H1 (cell line): ENCODE measurements around the gene APOBEC3F. TPM values are rescaled to one million over a fixed set of nuclear protein-coding genes. Genes with fewer than 3 reads are reported as not detected.
A peak's percentile ranks its signal among the peaks of the same experiment; 100 is the strongest.

Source experiments
- CTCF ChIA-PET: fragments of 300-600 bp; sonication (Branson Sonifier 250); formaldehyde crosslinking; loops from one replicate; lab custom pipeline; 2021; ENCODE audit not compliant: partially characterized antibody; lab: Charles Lee
- POLR2A ChIA-PET: fragments of 300-600 bp; sonication (Branson Sonifier 250); formaldehyde crosslinking; loops from one replicate; lab custom pipeline; 2021; ENCODE audit warnings: inconsistent platforms; ENCODE audit not compliant: partially characterized antibody; lab: Charles Lee
- DNase-seq, 2 experiments: peaks; one replicate each; pipeline versions ENCODE4 v3.0.0 to v3.0.0-alpha.2; 2010 to 2022; ENCODE audit warnings: low spot score in 2 of 2, low read depth in 1 of 2, mixed read lengths in 1 of 2
- FAIRE-seq: peaks from 2 replicates; lab custom pipeline; 2011; peaks lifted over from hg19 to GRCh38; lab: Jason Lieb, UNC
- H2AFZ ChIP-seq: 2 replicates; pipeline ENCODE4 v1.8.1; 2012; ENCODE audit warnings: low read length, inconsistent platforms
- H2AK5ac ChIP-seq: 2 replicates; pipeline ENCODE4 v1.6.1; 2013; ENCODE audit warnings: low read depth, low read length
- H2BK120ac ChIP-seq: replicated peaks from 2 replicates; pipeline ENCODE3; 2013; ENCODE audit warnings: low read depth, low read length, inconsistent platforms
- H2BK12ac ChIP-seq: 2 replicates; pipeline ENCODE4 v1.6.1; 2013; ENCODE audit warnings: low read depth, low read length
- H2BK15ac ChIP-seq: 2 replicates; pipeline ENCODE4 v1.6.1; 2013; ENCODE audit warnings: low read length
- H2BK20ac ChIP-seq: 2 replicates; pipeline ENCODE4 v1.6.1; 2013; ENCODE audit warnings: low read length
- H2BK5ac ChIP-seq: 2 replicates; pipeline ENCODE4 v1.6.1; 2013; ENCODE audit warnings: low read depth, low read length
- H3K14ac ChIP-seq: 2 replicates; pipeline ENCODE4 v1.6.1; 2013; ENCODE audit warnings: inconsistent platforms; ENCODE audit not compliant: insufficient read length
- H3K18ac ChIP-seq: 2 replicates; pipeline ENCODE4 v1.6.1; 2013; ENCODE audit warnings: low read length; ENCODE audit errors: extremely low read depth
- H3K23ac ChIP-seq: 2 replicates; pipeline ENCODE4 v1.6.1; 2013; ENCODE audit warnings: inconsistent platforms; ENCODE audit not compliant: insufficient read length
- H3K23me2 ChIP-seq: 2 replicates; pipeline ENCODE4 v1.6.1; 2013; ENCODE audit warnings: low read depth, low read length
- H3K27ac ChIP-seq: 2 replicates; pipeline ENCODE4 v1.6.1; 2011; ENCODE audit warnings: low read depth, low read length, inconsistent platforms
- H3K27me3 ChIP-seq, 4 experiments: replicated peaks in 1 of 4; 1 replicate in 1 of 4; 2 replicates in 3 of 4; pipeline versions ENCODE4 v1.6.1 to v1.8.1; 2011 to 2013; ENCODE audit warnings: low read length in 3 of 4, mild to moderate bottlenecking in 3 of 4, inconsistent platforms in 2 of 4, mixed read lengths in 2 of 4, moderate library complexity in 1 of 4; ENCODE audit not compliant: control insufficient read depth in 3 of 4, insufficient read depth in 3 of 4; ENCODE audit errors: extremely low read depth in 1 of 4
- H3K36me3 ChIP-seq, 4 experiments: 2 replicates each; pipeline versions ENCODE4 v1.6.1 to v1.8.1; 2011 to 2013; ENCODE audit warnings: mild to moderate bottlenecking in 4 of 4, low read length in 3 of 4, moderate library complexity in 2 of 4, control low read depth in 1 of 4, inconsistent platforms in 1 of 4; ENCODE audit not compliant: insufficient read depth in 4 of 4, control insufficient read depth in 2 of 4
- H3K4ac ChIP-seq: replicated peaks from 2 replicates; pipeline ENCODE3; 2013; ENCODE audit warnings: low read length, low read depth, mixed read lengths, inconsistent platforms; ENCODE audit not compliant: insufficient read length
- H3K4me1 ChIP-seq, 4 experiments: replicated peaks in 1 of 4; 1 replicate in 1 of 4; 2 replicates in 3 of 4; pipeline versions ENCODE4 v1.6.1 to v1.8.1; 2011 to 2013; ENCODE audit warnings: low read length in 3 of 4, inconsistent platforms in 2 of 4, mixed read lengths in 1 of 4; ENCODE audit not compliant: insufficient read depth in 4 of 4, control insufficient read depth in 3 of 4
- H3K4me2 ChIP-seq, 2 experiments: 2 replicates each; pipeline versions ENCODE4 v1.6.1 to v1.8.1; 2011 to 2013; ENCODE audit warnings: low read depth in 2 of 2, low read length in 2 of 2, control low read depth in 1 of 2, inconsistent platforms in 1 of 2, mild to moderate bottlenecking in 1 of 2; ENCODE audit not compliant: insufficient read depth in 1 of 2
- H3K4me3 ChIP-seq, 4 experiments: fragments of 200-600, 300-600 bp in 1 of 4; sonication (generic), shearing (Covaris generic), sonication (Bioruptor Twin) in 1 of 4; 2 replicates each; pipeline versions ENCODE4 v1.5.1 to v1.8.1; 2011 to 2016; ENCODE audit warnings: low read length in 4 of 4, low read depth in 3 of 4, control low read depth in 2 of 4, inconsistent platforms in 2 of 4, mild to moderate bottlenecking in 2 of 4, mixed read lengths in 1 of 4, moderate library complexity in 1 of 4; ENCODE audit not compliant: insufficient read depth in 2 of 4; ENCODE audit errors: extremely low read depth in 1 of 4
- H3K56ac ChIP-seq: replicated peaks from 2 replicates; pipeline ENCODE3; 2013; ENCODE audit warnings: low read depth, mild to moderate bottlenecking, mixed read lengths, low read length, inconsistent platforms; ENCODE audit not compliant: insufficient read length
- H3K79me1 ChIP-seq: 2 replicates; pipeline ENCODE4 v1.6.1; 2013; ENCODE audit warnings: low read depth, low read length, control low read depth
- H3K79me2 ChIP-seq, 2 experiments: 2 replicates each; pipeline versions ENCODE4 v1.6.1 to v1.8.1; 2012 to 2013; ENCODE audit warnings: low read length in 2 of 2, mild to moderate bottlenecking in 2 of 2, inconsistent platforms in 1 of 2; ENCODE audit not compliant: insufficient read depth in 2 of 2, control insufficient read depth in 1 of 2
- H3K9ac ChIP-seq, 4 experiments: replicated peaks in 1 of 4; 1 replicate in 1 of 4; 2 replicates in 3 of 4; pipeline versions ENCODE4 v1.6.1 to v1.8.1; 2011 to 2013; ENCODE audit warnings: low read depth in 3 of 4, low read length in 3 of 4, control low read depth in 2 of 4, mild to moderate bottlenecking in 2 of 4, moderate library complexity in 2 of 4, inconsistent platforms in 1 of 4; ENCODE audit errors: extremely low read depth in 1 of 4
- H3K9me3 ChIP-seq, 2 experiments: 2 replicates each; pipeline versions ENCODE4 v1.6.1 to v1.8.1; 2012 to 2013; ENCODE audit warnings: mild to moderate bottlenecking in 2 of 2, moderate library complexity in 2 of 2, control low read depth in 1 of 2, inconsistent platforms in 1 of 2, low read depth in 1 of 2, low read length in 1 of 2, mixed read lengths in 1 of 2; ENCODE audit not compliant: insufficient read depth in 2 of 2
- H4K20me1 ChIP-seq, 2 experiments: replicated peaks in 1 of 2; 2 replicates each; pipeline versions ENCODE3 to v1.8.1; 2011 to 2013; ENCODE audit warnings: inconsistent platforms in 2 of 2, low read length in 2 of 2, mild to moderate bottlenecking in 1 of 2; ENCODE audit not compliant: insufficient read depth in 2 of 2, control insufficient read depth in 1 of 2
- H4K5ac ChIP-seq: 2 replicates; pipeline ENCODE4 v1.6.1; 2013; ENCODE audit warnings: low read length, low read depth, mixed read lengths, inconsistent platforms; ENCODE audit not compliant: insufficient read length
- H4K8ac ChIP-seq: 2 replicates; pipeline ENCODE4 v1.8.0; 2013; ENCODE audit warnings: mild to moderate bottlenecking, moderate library complexity, low read length, inconsistent platforms; ENCODE audit not compliant: insufficient read depth; ENCODE audit errors: extremely low read depth
- H4K91ac ChIP-seq: replicated peaks from 2 replicates; pipeline ENCODE3; 2013; ENCODE audit warnings: low read length, mixed read lengths, inconsistent platforms; ENCODE audit not compliant: insufficient read length
- CTCF ChIP-seq, 3 experiments: IDR thresholded peaks; 1 replicate in 2 of 3; 2 replicates in 1 of 3; pipeline versions ENCODE4 v1.5.1 to v1.6.1; 2011; ENCODE audit warnings: low read length in 3 of 3, mild to moderate bottlenecking in 3 of 3, inconsistent platforms in 2 of 3, low read depth in 1 of 3, moderate library complexity in 1 of 3; ENCODE audit not compliant: insufficient read depth in 1 of 3; ENCODE audit errors: control extremely low read depth in 1 of 3
- SP1 ChIP-seq: IDR thresholded peaks from 2 replicates; pipeline ENCODE4 v1.6.1; 2011; ENCODE audit warnings: low read depth, low read length
- WGBS, 2 experiments: shearing (Covaris generic) in 1 of 2; methylation state at CpG; one replicate each; pipeline versions ENCODE4 v1.1.6 to v1.1.7; 2013 to 2015; ENCODE audit warnings: low lambda C conversion rate in 2 of 2, mixed read lengths in 2 of 2, inconsistent platforms in 1 of 2, low coverage in 1 of 2, missing lambda C conversion rate in 1 of 2; ENCODE audit not compliant: insufficient replicate concordance in 2 of 2, insufficient coverage in 1 of 2, insufficient read length in 1 of 2; ENCODE audit errors: extremely low coverage in 1 of 2, missing lambda C conversion rate in 1 of 2; 5-methylcytosine and 5-hydroxymethylcytosine counted together
- polyA plus RNA-seq, 7 experiments: library from polyadenylated mRNA; depleted of rRNA in 3 of 7; stranded (reverse) in 5 of 7; unstranded in 2 of 7; fragments of >200 nt in 5 of 7; fragments of 200-250 nt in 2 of 7; gene quantifications; 1 replicate in 5 of 7; 2 replicates in 1 of 7; 4 replicates in 1 of 7; pipeline versions ENCODE4 v1.2.1 to v1.2.3, GENCODE V29; 2011 to 2013; ENCODE audit warnings: missing spikeins in 2 of 7, mixed read lengths in 2 of 7
- total RNA-seq: library from RNA; stranded (reverse); fragmentation: NEBNext Ultra II Directional; extraction: Animal tissue kit (Norgen Biotek cat#: 25700); gene quantifications from 2 replicates; pipeline ENCODE4 v1.2.1, GENCODE V29; 2021

Gene APOBEC3F
- total and polyA plus RNA-seq, 2 of the 8 experiments (the other 6 are each of a cell fraction or from before 2014, with no cell fraction given) = 4.0 to 7.3 TPM

- FAIRE-seq (no peak), DNase-seq (no peak)
- Histone ChIP-seq H4K20me1 (no peaks in the 10 kb centered on the region), H3K4me3 (no peak overlapping the region), H3K9ac (no peak overlapping the region), H2BK12ac (no peak overlapping the region), H2BK120ac (no peak overlapping the region), H3K18ac (no peak overlapping the region), H2BK15ac (no peak overlapping the region), H2BK20ac (no peak overlapping the region), H3K36me3 (no peaks in the 10 kb centered on the region), H4K91ac (no peak overlapping the region), H4K8ac (no peak overlapping the region; the same call in 1 of the 2 replicates), H3K4ac (no peak overlapping the region), H3K23ac (no peak overlapping the region), H3K23me2 (no peaks in the 10 kb centered on the region), H3K4me1 (peaks cover 0 to 3% (median 0%) of the 10 kb centered on the region in 4 experiments; a peak in 2 of 7 replicates), H3K14ac (no peak overlapping the region), H3K27ac (no peak overlapping the region), H4K5ac (no peak overlapping the region), H2BK5ac (no peak overlapping the region), H3K56ac (no peak overlapping the region), H3K79me1 (no peaks in the 10 kb centered on the region), H2AK5ac (no peak overlapping the region), H3K4me2 (no peak overlapping the region), H2AFZ (no peak overlapping the region), H3K79me2 (no peaks in the 10 kb centered on the region), H3K9me3 (no peaks in the 10 kb centered on the region), H3K27me3 (no peaks in the 10 kb centered on the region)
- WGBS, 2 experiments = 91% methylated on average over 12 of the region's 13 CpGs; no CpG with 5 or more reads in 1 of the 2 experiments
- ChIA-PET POLR2A (interaction anchor here (0.7 kb wide), 1 partner anchor 15 kb away, joined by 3 read pairs; no protein-coding TSS in a partner anchor), CTCF (interaction anchor here (0.7 to 2.4 kb wide), 8 partner anchors 10 to 88 kb away, joined by 3 to 9 read pairs (median 4); no protein-coding TSS in a partner anchor)
- TF ChIP-seq SP1 (no peak), CTCF (IDR thresholded peaks at IDR 0.05; ENCODE audit: control extremely low read depth in 1 of 3, insufficient read depth in 1 of 3, low read depth in 1 of 3, low read length in 3 of 3) (peak in 1 of 3 experiments; percentile 31; a peak in 1 of 4 replicates)
Observed at GRCh38 chr22:39068033-39068785, 27.5 kb downstream of the APOBEC3F start.
